Measurements from ENCODE around the gene ERVV-1.
"Not testable (repeated sequence)": the region's sequence is repeated elsewhere in the genome, so short reads cannot be mapped to it uniquely, and the experiment has no call there.

The ERVV-1 gene

DNA sequence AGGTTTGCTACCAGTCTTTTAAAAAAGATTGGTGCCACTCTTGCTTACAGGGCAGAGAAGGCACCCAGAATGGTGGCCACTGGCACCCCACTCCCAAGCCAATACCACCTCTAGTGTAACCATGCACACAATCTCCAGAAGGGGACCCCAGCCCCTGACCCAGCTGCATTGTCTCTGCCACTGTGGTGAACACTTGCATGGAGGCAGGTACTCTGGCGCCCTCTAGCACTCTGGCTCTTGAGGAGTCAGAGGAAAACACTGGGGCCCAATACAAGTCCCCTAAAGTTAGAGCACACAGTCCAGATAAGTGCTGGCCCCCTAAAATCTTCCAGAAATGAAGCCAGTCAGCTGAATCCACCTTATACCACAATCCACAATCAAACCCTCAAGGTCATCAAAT lies 6.0 kb downstream of the ERVV-1 start:
- no peak for DNase-seq (ENCODE audit: low read depth)

DNA sequence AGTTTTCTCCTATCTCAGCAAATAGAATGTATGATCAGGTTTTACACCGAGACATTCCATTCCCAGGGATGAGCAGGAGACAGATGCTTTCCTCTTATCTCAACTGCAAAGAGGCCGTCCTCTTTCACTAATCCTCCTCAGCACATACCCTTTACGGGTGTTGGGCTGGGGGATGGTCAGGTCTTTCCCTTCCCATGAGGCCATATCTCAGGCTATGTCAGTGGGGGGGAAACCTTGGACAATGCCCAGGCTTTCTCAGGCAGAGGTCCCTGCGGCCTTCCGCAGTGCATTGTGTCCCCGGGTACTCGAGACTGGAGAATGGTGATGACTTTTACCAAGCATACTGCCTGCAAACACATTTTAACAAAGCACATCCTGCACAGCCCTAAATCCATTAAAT lies 14.6 kb downstream of the ERVV-1 start:
- not testable (repeated sequence) for DNase-seq (ENCODE audit: low read depth)

DNA sequence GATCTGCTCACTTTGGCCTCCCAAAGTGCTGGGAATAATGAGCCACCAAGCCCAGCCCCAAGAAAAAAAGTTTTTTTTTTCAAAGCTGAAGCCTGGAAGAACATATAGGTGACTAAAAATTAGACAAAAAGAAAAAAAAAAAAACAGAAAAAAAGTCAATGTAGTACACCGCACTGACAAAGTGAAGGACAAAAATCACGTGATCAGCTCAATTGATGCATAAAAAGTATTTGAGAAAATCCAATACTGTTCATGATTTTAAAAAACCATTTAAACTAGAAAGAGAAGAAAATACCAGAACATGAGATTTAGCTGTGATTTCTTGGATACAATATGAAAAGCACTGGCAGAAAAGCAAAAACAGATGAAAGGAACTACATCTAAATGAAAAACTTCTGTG lies 20.3 kb downstream of the ERVV-1 start:
- DNase-seq (ENCODE audit: low read depth) = no peak

DNA sequence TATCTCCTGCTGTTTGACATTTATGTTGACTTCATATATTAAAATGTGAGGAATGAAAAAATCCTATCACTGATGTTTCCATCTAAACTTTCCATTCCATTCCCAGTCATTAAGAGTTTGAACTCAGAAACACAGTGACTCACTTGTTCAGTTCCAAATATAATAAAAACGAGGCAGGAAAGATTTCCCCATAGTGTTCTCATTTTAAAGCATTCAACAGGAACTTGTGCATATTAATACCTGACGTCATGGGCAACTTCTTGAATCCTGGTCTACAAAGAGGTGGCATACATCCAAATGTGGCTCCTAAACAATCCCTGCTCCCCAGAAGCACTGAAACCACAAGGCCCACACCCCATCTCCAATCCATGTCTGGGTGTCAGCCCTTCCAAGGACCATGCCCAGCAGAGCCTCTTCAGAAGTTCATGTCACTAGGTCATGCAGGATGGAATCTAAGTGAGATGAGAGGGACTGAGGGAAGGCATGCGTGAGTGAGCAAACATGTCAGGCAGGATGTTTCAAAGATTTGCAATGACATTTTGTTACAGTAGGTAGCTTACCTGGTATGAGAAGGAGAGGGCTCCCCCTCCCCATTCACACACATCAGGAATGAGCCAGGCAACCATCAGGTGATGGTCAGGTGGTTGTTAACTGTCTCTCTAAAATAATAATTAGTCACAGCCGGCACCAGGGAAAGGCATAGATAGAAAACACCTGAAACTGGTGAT lies 21.4 kb downstream of the ERVV-1 start:
- DNase-seq (ENCODE audit: low read depth) = no peak

DNA sequence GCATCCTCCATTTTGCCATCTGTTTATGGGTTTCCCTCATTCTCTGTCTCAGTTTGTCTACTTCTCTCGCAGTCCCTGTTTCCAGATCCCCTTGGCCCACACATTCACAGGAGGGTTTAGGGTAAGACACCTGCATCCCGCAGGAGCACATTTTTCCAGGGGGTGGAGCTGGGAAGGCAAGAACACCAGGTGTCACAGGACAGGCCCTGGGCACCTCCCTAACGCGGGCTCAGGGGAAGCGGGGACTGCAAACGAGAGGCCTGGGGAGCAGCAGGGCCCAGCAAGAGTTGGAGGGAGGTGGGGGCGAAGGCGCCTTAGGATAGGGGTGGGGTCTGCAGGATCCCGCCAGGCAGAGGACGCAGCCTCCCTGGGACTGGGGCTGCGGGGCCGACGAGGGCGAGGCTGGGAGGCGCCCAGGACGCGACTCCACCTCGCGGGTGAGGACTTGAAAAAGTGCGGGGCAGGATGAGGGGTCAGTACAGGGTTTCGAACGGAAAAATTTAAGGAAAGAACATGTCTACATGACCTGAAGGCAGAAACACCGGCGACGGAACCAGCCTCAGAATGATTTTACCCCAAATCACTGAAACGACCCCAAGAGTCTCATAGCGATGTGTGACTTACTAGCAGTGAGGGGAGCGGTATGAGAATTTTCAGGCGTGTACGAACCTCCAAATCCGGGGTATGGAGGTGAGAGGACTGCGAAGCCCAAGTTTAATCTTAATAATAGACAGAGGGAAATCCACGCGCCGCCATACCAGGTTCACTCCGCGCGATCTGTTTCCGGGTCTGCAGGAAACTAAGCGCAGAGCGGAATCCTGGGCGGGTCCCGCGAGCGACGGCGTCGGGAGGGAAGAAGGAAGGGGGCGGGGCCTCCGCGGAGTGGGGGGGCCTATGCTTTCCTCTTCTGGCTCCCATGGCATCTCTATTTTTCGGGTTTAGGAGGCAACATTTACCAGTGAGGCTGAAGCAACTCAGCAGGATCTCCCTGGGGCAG lies 23.7 kb downstream of the ERVV-1 start:
- DNase-seq (ENCODE audit: low read depth) = no peak

DNA sequence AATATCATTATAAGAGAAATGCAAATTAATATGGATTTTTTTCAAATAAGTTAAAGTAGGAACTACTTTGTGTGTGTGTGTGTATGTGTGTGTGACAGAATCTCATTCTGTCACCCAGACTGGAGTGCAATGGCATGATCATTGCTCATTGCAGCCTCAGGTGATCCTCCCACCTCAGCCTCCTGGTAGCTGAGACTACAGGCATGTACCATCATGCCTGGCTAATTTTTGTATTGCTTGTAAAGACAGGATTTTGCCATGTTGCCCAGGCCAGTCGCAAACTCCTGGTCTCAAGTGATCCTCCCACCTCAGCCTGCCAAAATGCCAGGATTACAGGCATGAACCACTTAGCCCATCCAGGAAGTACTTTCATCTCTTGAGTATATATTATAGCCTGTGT lies 27.6 kb downstream of the ERVV-1 start:
- no peak for DNase-seq (ENCODE audit: low read depth)

DNA sequence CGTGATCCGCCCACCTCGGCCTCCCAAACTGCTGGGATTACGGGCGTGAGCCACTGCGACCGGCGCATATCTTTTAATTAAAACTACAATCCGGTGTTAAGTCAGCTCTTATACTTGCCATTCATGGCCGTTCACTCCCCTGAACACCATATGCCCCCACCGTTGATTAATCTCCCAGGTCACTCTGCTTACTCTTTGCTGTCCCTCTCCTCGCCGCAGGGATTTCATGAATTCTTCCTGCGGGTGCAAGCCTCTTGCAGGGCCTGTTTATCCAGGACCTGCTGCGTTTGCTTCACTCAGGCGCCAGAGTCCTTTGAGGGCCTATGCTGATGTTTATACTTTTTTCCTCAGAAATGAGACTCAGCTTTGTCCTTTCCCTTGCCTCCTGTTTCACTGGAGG lies 31.8 kb downstream of the ERVV-1 start:
- DNase-seq (ENCODE audit: low read depth) = no peak

DNA sequence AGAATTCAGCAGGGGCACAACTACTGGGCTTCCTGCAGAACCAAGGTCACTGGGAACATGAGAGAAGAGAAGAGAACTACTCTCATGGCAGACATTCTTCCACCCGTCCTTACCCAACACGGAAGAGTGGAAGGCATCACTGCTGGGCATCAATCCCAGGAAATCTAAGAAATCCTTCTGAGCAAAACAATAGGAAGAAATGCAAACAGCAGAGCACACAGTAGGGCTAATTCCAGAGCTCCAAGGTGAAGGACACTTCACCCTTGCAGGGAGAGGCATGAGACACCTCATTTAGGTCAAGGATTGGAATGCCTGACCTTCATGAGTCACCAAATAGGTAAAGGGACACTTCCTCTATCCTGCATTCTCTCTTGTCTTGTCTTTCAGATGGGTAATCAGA lies 33.7 kb downstream of the ERVV-1 start:
- no peak for DNase-seq (ENCODE audit: low read depth)

DNA sequence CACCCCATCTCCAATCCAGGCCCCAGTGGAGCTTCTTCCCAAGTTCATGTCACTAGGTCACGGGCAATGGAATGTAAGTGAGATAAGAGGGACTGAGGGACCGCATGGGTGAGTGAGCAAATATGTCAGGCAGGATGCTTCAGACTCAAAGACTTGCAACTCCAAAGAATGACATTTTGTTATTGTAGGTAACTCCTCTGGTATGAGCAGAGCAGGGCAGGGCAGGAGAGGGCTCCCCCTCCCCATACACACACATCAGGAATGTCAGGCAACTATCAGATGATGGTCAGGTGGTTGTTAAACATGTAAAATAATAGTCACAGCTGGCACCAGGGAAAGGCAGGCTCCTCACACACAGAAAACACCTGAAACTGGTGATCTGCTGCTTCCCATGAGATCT lies 41.4 kb downstream of the ERVV-1 start:
- DNase-seq (ENCODE audit: low read depth) = no peak

DNA sequence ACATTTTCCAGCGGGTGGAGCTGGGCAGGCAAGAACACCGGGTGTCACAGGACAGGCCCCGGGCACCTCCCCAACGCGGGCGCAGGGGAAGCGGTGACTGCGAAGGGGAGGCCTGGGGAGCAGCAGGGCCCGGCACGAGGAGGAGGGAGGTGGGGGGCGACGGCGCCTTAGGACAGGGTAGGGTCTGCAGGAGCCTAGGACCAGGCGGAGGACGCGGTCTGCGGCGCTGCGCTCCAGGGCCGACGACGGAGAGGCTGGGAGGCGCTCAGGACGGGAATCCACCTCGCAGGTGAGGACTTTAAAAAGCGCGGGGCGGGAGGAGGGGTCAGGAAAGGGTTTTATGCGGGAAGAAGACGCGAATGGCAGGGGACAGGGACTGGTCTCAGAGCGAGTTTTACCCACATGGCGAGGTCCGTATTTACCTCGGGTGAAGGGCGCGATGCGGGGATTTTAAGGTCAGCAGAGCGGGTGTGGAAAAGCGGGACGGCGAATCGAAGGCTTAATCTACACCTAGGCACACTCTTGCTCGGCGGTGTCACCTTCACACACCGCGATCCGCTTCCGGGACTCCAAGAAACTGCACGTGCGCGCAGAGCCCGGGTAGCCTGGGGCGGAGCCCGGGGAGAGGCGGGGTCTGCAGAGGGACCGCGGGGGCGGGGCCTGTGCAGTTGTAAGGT lies 44.3 kb downstream of the ERVV-1 start:
- DNase-seq (ENCODE audit: low read depth) = no peak

All from stimulated activated CD8-positive, alpha-beta memory T cell treated with anti-CD3 and anti-CD28 coated beads, Interleukin-7, amount 100 ng/mL, for 24 hours (primary cell).